ENCODE measurements around the gene VEZT.

- TF ChIP-seq CTCF (IDR thresholded peaks at IDR 0.05): peak; percentile 38 to 70 (median 64)
- TF ChIP-seq POLR2A (IDR thresholded peaks at IDR 0.05): peak in 3 of 4 donors; percentile 53 to 78 (median 75)
Measured at GRCh38 chr12:95217377-95218149, at the start of gene VEZT, which contains the start of gene FGD6.
